Left lung (tissue), 10 donors: Measurements from ENCODE around the gene EIPR1. TPM values are rescaled to one million over a fixed set of nuclear protein-coding genes. Genes with fewer than 3 reads are reported as not detected.

Experiments
- ATAC-seq: fragments of 200-7000 bp; cut with Tn5 transposase; one replicate; pipeline ENCODE4 v1.9.1; 2020; ENCODE audit warnings: moderate library complexity
- DNase-seq, 4 donors: peaks; one replicate each; pipeline ENCODE4 v3.0.0-alpha.2; 2013 to 2020
- H3K27ac ChIP-seq, 2 donors: fragments of 200-600 bp; sonication (generic) in 1 of 2; one replicate each; pipeline versions ENCODE4 v1.5.0 to v1.8.0; 2020 to 2021
- H3K27me3 ChIP-seq, 2 donors: fragments of 200-600 bp; sonication (generic) in 1 of 2; one replicate each; pipeline versions ENCODE4 v1.5.0 to v1.8.0; 2020 to 2021
- H3K36me3 ChIP-seq, 2 donors: fragments of 200-600 bp; sonication (generic) in 1 of 2; one replicate each; pipeline versions ENCODE4 v1.5.0 to v1.8.0; 2020 to 2021
- H3K4me1 ChIP-seq, 2 donors: fragments of 200-600 bp; one replicate each; pipeline ENCODE4 v1.8.0; 2021
- H3K4me3 ChIP-seq, 2 donors: fragments of 200-600 bp; sonication (generic) in 1 of 2; one replicate each; pipeline versions ENCODE4 v1.5.0 to v1.8.0; 2020 to 2021; ENCODE audit warnings: mild to moderate bottlenecking in 1 of 2
- H3K9me3 ChIP-seq, 2 donors: fragments of 200-600 bp; sonication (generic) in 1 of 2; one replicate each; pipeline versions ENCODE4 v1.5.0 to v1.8.0; 2020 to 2021
- intact Hi-C, 2 donors: fragments of 100-400 bp; cut with DNase I; formaldehyde crosslinking; loops; one replicate each; pipeline versions ENCODE4 v1.11.2 to v1.14.2; 2022
- polyA plus RNA-seq, 6 donors: library from polyadenylated mRNA; unstranded; fragments of 120-200 nt; gene quantifications; one replicate each; pipeline ENCODE4 v1.2.1, GENCODE V29; 2013; ENCODE audit not compliant: insufficient read length in 6 of 6
- total RNA-seq, 2 donors: library from RNA; stranded (reverse); fragmentation: NEBNext Ultra II Directional; extraction: Animal tissue kit (Norgen Biotek cat#: 25700); gene quantifications; one replicate each; pipeline ENCODE4 v1.2.1, GENCODE V29; 2021
- TF ChIP-seq, protein P1 (sequence below), 2 donors: fragments of 200-600 bp; sonication (generic) in 1 of 2; IDR thresholded peaks; one replicate each; pipeline versions ENCODE4 v1.5.0 to v1.8.0; 2021; ENCODE audit warnings: antibody characterized with exemption in 2 of 2
- donor health status: DM: no; HTN: yes; CAD: no.
- donor health status: DM: no; HTN: no; CAD: no.

The EIPR1 gene
- total and polyA plus RNA-seq, 8 donors, result 18.1 to 24.4 (median 21.0) TPM

DNA sequence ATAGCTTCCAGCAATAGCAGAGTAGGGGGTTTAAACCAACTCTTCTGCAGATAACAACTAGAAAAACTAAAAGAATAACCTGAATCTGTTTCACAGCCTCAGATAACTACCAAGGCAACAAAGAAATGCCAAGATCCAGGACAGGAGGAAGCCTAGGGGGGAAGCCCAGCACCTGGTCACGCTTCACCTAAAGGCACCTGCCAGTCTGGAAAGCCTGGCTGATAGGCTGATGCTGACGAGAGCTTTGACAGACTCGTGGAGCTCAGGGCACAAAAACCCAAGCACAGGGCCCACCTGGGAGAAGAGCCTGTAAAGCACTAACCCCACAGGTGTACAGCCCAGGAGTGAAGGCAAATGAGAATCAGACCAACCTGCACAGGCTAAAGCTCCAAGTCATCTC, 22.6 kb downstream of the EIPR1 start:
- DNase-seq, result no peak
- Histone ChIP-seq H3K36me3 (peaks cover 0 to 27% of the 10 kb centered on the region in 2 donors), H3K27me3 (no peaks in the 10 kb centered on the region), H3K4me1 (no peaks in the 10 kb centered on the region), H3K4me3 (no peak overlapping the region), H3K27ac (no peak overlapping the region), H3K9me3 (no peaks in the 10 kb centered on the region)
- ATAC-seq, result no peak
- TF ChIP-seq, protein P1, sequence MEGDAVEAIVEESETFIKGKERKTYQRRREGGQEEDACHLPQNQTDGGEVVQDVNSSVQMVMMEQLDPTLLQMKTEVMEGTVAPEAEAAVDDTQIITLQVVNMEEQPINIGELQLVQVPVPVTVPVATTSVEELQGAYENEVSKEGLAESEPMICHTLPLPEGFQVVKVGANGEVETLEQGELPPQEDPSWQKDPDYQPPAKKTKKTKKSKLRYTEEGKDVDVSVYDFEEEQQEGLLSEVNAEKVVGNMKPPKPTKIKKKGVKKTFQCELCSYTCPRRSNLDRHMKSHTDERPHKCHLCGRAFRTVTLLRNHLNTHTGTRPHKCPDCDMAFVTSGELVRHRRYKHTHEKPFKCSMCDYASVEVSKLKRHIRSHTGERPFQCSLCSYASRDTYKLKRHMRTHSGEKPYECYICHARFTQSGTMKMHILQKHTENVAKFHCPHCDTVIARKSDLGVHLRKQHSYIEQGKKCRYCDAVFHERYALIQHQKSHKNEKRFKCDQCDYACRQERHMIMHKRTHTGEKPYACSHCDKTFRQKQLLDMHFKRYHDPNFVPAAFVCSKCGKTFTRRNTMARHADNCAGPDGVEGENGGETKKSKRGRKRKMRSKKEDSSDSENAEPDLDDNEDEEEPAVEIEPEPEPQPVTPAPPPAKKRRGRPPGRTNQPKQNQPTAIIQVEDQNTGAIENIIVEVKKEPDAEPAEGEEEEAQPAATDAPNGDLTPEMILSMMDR (IDR thresholded peaks at IDR 0.05), result no peak
- intact Hi-C loops, result no loop called here

GRCh38 chr2:3349211-3349693, 28.4 kb downstream of the EIPR1 start:
- Histone ChIP-seq H3K27ac (no peak overlapping the region), H3K36me3 (peaks cover 0 to 59% of the 10 kb centered on the region in 2 donors), H3K4me3 (no peak overlapping the region), H3K4me1 (no peaks in the 10 kb centered on the region), H3K27me3 (no peaks in the 10 kb centered on the region), H3K9me3 (no peaks in the 10 kb centered on the region)
- TF ChIP-seq, protein P1 (IDR thresholded peaks at IDR 0.05), result no peak
- peak; percentile 84 for ATAC-seq
- intact Hi-C loops, result no loop called here
- peak in 1 of 4 donors; percentile 20 for DNase-seq

DNA sequence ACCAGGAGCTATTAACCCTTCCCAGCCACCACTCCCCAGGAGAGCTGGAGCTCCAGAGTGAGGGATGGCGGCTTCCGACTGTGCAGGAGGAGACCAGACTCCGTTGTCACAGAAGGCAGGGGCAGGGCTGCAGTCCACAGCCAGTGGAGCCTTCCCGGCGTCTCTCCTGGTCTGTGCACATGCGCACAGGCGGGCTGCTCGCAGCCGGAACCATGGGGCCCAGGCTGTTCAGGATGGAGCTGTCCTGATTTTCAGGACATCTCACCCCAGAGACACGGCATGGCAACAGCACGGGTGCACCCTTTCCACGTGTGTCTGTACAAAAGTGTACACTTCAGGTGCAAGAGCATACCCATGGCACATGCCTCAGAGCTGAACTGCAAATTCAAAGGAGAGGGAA, 28.9 kb downstream of the EIPR1 start:
- Histone ChIP-seq H3K4me3 (no peak overlapping the region), H3K27me3 (no peaks in the 10 kb centered on the region), H3K4me1 (no peaks in the 10 kb centered on the region), H3K27ac (no peak overlapping the region), H3K9me3 (no peaks in the 10 kb centered on the region), H3K36me3 (peaks cover 0 to 55% of the 10 kb centered on the region in 2 donors)
- TF ChIP-seq, protein P1 (IDR thresholded peaks at IDR 0.05), result no peak
- ATAC-seq (peak; percentile 92), DNase-seq (no peak)
- intact Hi-C loops, result no loop called here

GRCh38 chr2:3345621-3346020, 32.0 kb downstream of the EIPR1 start:
- H3K27ac ChIP-seq, result no peak overlapping the region
- peaks cover 0 to 33% of the 10 kb centered on the region in 2 donors for H3K36me3 ChIP-seq
- intact Hi-C loops, result no loop called here
- DNase-seq (no peak), ATAC-seq (no peak)
- H3K4me3 ChIP-seq, result no peak overlapping the region
- H3K27me3 ChIP-seq, result no peaks in the 10 kb centered on the region
- TF ChIP-seq, protein P1 (IDR thresholded peaks at IDR 0.05), result no peak
- H3K4me1 ChIP-seq, result no peaks in the 10 kb centered on the region
- H3K9me3 ChIP-seq, result no peaks in the 10 kb centered on the region

GRCh38 chr2:3344897-3345296, 32.7 kb downstream of the EIPR1 start:
- no peak overlapping the region for H3K27ac ChIP-seq
- ATAC-seq, result no peak

More at GRCh38 chr2:3344897-3345296, 32.7 kb downstream of the EIPR1 start:
- intact Hi-C loops, result no loop called here
- DNase-seq, result no peak
- no peak overlapping the region for H3K4me3 ChIP-seq
- peaks cover 0 to 33% of the 10 kb centered on the region in 2 donors for H3K36me3 ChIP-seq
- TF ChIP-seq, protein P1 (IDR thresholded peaks at IDR 0.05), result no peak
- H3K4me1 ChIP-seq, result no peaks in the 10 kb centered on the region
- no peaks in the 10 kb centered on the region for H3K27me3 ChIP-seq
- no peaks in the 10 kb centered on the region for H3K9me3 ChIP-seq
